Testis (tissue), 5 donors: Measurements from ENCODE around the gene P2RY1. TPM values are rescaled to one million over a fixed set of nuclear protein-coding genes. Genes with fewer than 3 reads are reported as not detected.
A peak's percentile ranks its signal among the peaks of the same experiment; 100 is the strongest.

Experiments
- DNase-seq: peaks from one replicate; pipeline ENCODE4 v3.0.0-alpha.2; 2019
- H3K27ac ChIP-seq, 2 donors: fragments of 200-600 bp; sonication (generic); one replicate each; pipeline ENCODE4 v1.5.1; 2019
- H3K27me3 ChIP-seq: fragments of 200-600 bp; sonication (generic); one replicate; pipeline ENCODE4 v1.5.1; 2019
- H3K36me3 ChIP-seq: fragments of 200-600 bp; sonication (generic); one replicate; pipeline ENCODE4 v1.5.1; 2017; ENCODE audit warnings: low read depth; ENCODE audit errors: missing control alignments
- H3K4me1 ChIP-seq: fragments of 200-600 bp; sonication (generic); one replicate; pipeline ENCODE4 v1.5.1; 2019
- H3K4me3 ChIP-seq, 2 donors: fragments of 200-600 bp; sonication (generic); one replicate each; pipeline ENCODE4 v1.5.1; 2017 to 2019
- H3K9me3 ChIP-seq: fragments of 200-600 bp; sonication (generic); one replicate; pipeline ENCODE4 v1.5.1; 2017
- CTCF ChIP-seq, 3 experiments: fragments of 450-650 bp in 2 of 3; fragments of 200-600 bp in 1 of 3; sonication (generic) in 1 of 3; IDR thresholded peaks; one replicate each; pipeline ENCODE4 v1.5.1; 2016 to 2019; ENCODE audit warnings: antibody characterized with exemption in 3 of 3, mild to moderate bottlenecking in 2 of 3, moderate library complexity in 1 of 3
- POLR2A ChIP-seq: fragments of 450-650 bp; IDR thresholded peaks from one replicate; pipeline ENCODE4 v1.6.1; 2017; ENCODE audit warnings: antibody characterized with exemption, mild to moderate bottlenecking, moderate library complexity
- WGBS, 2 donors: methylation state at CpG; one replicate each; pipeline ENCODE4 v1.1.5; 2018; 5-methylcytosine and 5-hydroxymethylcytosine counted together
- intact Hi-C: fragments of 100-400 bp; cut with DNase I; formaldehyde crosslinking; loops from one replicate; pipeline ENCODE4 v1.15.1; 2023; ENCODE audit warnings: low total_unique reads
- long read RNA-seq, 2 donors: transcript quantifications; one replicate each; lab custom pipeline, GENCODE V29; 2026
- polyA plus RNA-seq: library from polyadenylated mRNA; stranded (reverse); fragments of 350-450 nt; fragmentation: Illumina TruSeq; extraction: RNeasy Lipid Tissue Mini Kit (QIAGEN cat#74804); gene quantifications from one replicate; pipeline ENCODE4 v1.2.3, GENCODE V29; 2014; ENCODE audit warnings: low read depth, low replicate concordance; ENCODE audit not compliant: insufficient read depth
- total RNA-seq, 2 donors: library from RNA; depleted of rRNA; stranded (reverse); fragments of >200 nt; gene quantifications; one replicate each; pipeline ENCODE4 v1.2.3, GENCODE V29; 2016

Gene P2RY1, protein sequence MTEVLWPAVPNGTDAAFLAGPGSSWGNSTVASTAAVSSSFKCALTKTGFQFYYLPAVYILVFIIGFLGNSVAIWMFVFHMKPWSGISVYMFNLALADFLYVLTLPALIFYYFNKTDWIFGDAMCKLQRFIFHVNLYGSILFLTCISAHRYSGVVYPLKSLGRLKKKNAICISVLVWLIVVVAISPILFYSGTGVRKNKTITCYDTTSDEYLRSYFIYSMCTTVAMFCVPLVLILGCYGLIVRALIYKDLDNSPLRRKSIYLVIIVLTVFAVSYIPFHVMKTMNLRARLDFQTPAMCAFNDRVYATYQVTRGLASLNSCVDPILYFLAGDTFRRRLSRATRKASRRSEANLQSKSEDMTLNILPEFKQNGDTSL
- 1 to 10 TPM; 6.4 to 8.2 TPM for total RNA-seq
- 2.0 TPM for polyA plus RNA-seq
- long read RNA-seq, donor 1, full-length matches to known transcripts, result 9 of 9 reads
- long read RNA-seq, donor 1, partial matches to known transcripts, result 0 of 9 reads
- long read RNA-seq, donor 1, other reads (novel, unspliced or antisense), result 0 of 9 reads
- long read RNA-seq, donor 2, full-length matches to known transcripts, result 4 of 4 reads
- long read RNA-seq, donor 2, partial matches to known transcripts, result 0 of 4 reads
- long read RNA-seq, donor 2, other reads (novel, unspliced or antisense), result 0 of 4 reads

- Histone ChIP-seq H3K27ac (peak within 1 kb of the TSS; percentile 74 to 86), H3K4me1 (peaks cover 2% of the 10 kb centered on the region), H3K9me3 (no peaks in the 10 kb centered on the region), H3K27me3 (no peaks in the 10 kb centered on the region), H3K4me3 (peak within 1 kb of the TSS; percentile 64 to 79), H3K36me3 (no peaks in the 10 kb centered on the region)
- DNase-seq, result peak; percentile 79
- WGBS, 2 donors, result 0% methylated on average over 72 of the region's 81 CpGs; no CpG with 5 or more reads in 1 of the 2 donors
- TF ChIP-seq CTCF (IDR thresholded peaks at IDR 0.05) (peak in 1 of 3 experiments; percentile 11), POLR2A (no peak)
- intact Hi-C loops, result no loop called here
Observed at GRCh38 chr3:152834776-152835600, at the start of gene P2RY1. Gene P2RY1 (plus strand): TSS chr3:152835131. CDS start chr3:152835783, 652 bp downstream.

DNA sequence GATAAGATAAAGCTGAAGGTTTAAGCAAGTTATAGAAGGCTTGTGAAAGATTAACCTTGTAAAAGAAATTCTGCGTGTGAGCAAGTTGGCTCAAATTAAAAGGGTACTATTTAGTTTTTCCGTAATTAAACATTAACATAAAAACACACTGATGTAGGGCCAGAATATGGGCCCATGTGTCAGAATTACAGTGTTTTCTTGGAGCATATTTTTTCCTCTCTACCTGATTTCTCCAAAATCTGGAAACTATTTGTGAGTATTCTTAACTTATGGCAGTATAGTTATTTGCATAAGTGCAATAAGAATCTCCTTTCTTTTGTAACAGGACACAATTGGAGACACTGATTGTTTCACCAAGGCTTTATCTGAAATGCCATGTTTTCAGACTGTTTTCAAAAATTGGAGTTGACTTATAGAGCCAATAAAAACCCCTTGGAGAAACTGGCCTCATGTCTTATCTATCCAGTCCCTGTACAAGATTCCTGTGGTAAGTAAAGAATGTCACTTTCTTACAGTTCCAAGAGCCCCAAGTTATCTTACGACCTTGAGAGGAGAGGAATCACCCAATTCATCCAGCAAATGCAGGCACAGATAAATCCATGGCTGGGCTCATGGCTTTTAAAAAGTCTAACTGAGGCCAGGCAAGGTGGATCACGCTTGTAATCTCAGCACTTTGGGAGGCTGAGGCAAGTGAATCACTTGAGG lies 47.8 kb upstream of the P2RY1 start:
- intact Hi-C loops, result no loop called here
- 74 to 75% methylated on average over 4 of the region's 4 CpGs for WGBS, 2 donors

DNA sequence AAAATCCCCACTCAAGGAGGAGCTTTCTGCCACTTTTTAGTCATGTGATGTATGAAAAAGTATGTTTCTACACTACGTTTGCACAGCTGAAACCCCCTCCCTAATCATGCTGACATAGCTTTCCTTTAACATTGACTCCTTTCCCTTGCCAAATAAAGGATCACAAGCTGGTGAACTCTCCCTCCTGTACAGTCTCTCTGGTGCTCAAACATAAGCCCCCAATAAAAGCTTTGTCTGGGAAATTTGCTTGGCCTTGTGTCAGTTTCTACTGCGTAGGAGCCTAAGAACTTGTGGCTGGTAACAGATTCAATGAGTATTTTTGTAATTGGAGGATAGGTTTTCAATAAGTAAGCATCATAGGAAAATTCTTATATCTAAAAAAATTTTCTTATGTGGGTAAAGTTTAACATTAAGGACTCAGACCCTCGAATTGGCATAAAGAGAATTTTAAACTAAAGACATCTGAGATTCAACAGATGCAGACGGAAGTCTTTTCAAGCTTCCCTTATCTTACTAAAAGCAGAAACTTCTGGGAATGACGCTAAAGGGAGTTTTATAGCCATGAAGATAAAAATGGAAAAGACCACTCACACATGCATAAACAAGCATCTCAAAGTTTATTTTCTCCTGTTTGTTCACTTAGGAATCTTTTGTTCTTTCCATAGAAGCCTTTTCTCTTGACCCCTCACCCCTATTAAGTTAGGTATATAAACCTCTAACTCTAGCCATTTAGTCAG lies 44.1 kb upstream of the P2RY1 start:
- Histone ChIP-seq H3K4me1 (no peaks in the 10 kb centered on the region), H3K27ac (no peak overlapping the region), H3K9me3 (no peaks in the 10 kb centered on the region), H3K4me3 (no peak overlapping the region), H3K36me3 (no peaks in the 10 kb centered on the region), H3K27me3 (no peaks in the 10 kb centered on the region)
- no peak for TF ChIP-seq CTCF (IDR thresholded peaks at IDR 0.05)
- no peak for TF ChIP-seq POLR2A
- no peak for DNase-seq
- intact Hi-C loops, result no loop called here
- WGBS, 2 donors, result 34 to 38% methylated on average over 5 of the region's 5 CpGs

More for the DNA sequence above, 47.8 kb upstream of the P2RY1 start:
- Histone ChIP-seq H3K27me3 (no peaks in the 10 kb centered on the region), H3K36me3 (no peaks in the 10 kb centered on the region), H3K4me3 (no peak overlapping the region), H3K27ac (no peak overlapping the region), H3K9me3 (no peaks in the 10 kb centered on the region), H3K4me1 (no peaks in the 10 kb centered on the region)
- DNase-seq, result no peak
- TF ChIP-seq POLR2A, result no peak
- TF ChIP-seq CTCF (IDR thresholded peaks at IDR 0.05), result no peak

DNA sequence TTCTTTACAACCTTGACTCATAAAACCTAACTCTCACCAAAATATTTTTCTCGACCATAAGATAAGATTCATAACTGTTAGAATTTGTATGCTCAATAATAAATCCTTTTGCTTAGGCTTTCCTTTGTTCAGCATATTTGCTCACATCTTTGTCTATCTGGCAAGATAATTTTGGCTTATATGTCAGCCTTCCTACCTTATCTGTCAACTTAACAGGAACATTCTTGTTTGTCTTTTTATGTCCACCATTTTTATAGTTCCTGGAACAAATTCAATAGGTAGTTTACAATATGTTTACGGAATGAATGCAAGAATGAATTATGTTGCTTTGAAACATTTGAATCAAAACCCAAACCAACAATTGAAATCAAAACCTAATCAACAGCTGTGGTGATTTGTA lies 41.0 kb upstream of the P2RY1 start:
- H3K27me3 ChIP-seq, result no peaks in the 10 kb centered on the region
- 81 to 83% methylated on average over 2 of the region's 2 CpGs for WGBS, 2 donors
- no peak for DNase-seq
- H3K27ac ChIP-seq, result no peak overlapping the region
- H3K4me1 ChIP-seq, result no peaks in the 10 kb centered on the region
- no peaks in the 10 kb centered on the region for H3K36me3 ChIP-seq
- intact Hi-C loops, result no loop called here
- H3K4me3 ChIP-seq, result no peak overlapping the region
- TF ChIP-seq POLR2A (no peak), CTCF (IDR thresholded peaks at IDR 0.05) (no peak)
- no peaks in the 10 kb centered on the region for H3K9me3 ChIP-seq
